ENCODE data around the gene HOXC9. TPM values are rescaled to one million over a fixed set of nuclear protein-coding genes. Genes with fewer than 3 reads are reported as not detected.

The HOXC9 gene
- total and polyA plus RNA-seq, 2 of the 4 experiments (the other 2 are of a cell fraction), result 0.26 TPM; not detected in 1

DNA sequence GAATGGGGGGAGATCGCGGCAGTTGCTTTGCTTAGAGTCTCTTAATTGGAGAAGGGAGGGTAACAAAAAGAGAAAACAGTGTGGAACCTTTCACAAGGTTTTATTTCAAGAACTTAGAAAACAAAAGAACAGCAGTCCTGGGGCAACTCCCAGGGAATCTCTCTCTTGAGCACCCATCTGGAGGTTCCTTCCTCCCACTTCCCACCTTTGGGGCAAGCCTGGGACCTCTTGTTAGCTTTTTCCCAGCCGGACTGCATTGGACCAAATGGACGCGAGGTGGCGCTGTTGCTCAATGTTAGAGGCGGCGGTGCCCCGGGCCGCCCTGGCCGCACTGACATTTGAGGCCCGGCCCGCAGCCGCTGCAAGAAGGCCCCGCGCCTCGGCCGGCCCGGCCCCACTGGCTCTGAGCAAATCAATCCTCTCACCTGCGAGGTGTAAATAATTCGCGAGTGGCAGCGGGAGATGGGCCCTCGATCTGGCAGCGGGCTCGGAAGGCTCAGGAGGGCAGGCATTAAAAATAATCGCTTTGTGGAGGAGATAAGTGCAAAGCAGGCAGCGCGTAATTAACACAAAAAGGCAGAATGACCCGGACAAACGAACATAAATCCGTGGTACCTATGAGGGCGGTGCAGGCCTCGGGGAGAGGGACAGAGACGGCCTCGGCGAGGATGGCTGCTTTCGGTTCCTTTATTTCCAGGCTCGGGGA, 6.0 kb downstream of the HOXC9 start:
- in situ Hi-C loops (cut with MboI; ENCODE audit: low sequenced_read_pairs) (loop anchor here (5.0 kb wide), 1 partner anchor 186 kb away; no protein-coding TSS in a partner anchor), intact Hi-C loops (cut with micrococcal nuclease) (loop anchor here (1.0 to 10.0 kb wide), 5 partner anchors 185 to 353 kb away; no protein-coding TSS in a partner anchor), dilution Hi-C loops (cut with HindIII; ENCODE audit: low sequenced_read_pairs, unreplicated experiment) (no loop called here)
- DNase-seq (peak; percentile 62), ATAC-seq (ENCODE audit: low read depth) (peak; percentile 93)
- ChIA-PET CTCF (interaction anchor here (0.6 to 1.9 kb wide), 7 partner anchors 181 to 200 kb away, joined by 3 to 18 read pairs (median 4); partner anchors contain the start of gene SMUG1), POLR2A (ENCODE audit: unreplicated experiment) (interaction anchor here (0.5 kb wide), 1 partner anchor 155 kb away, joined by 4 read pairs; no protein-coding TSS in a partner anchor)
- Histone ChIP-seq H3K14ac (replicated peaks; ENCODE audit: low read depth, low read length) (no peak overlapping the region), H3K9ac (ENCODE audit: low read depth, low read length) (peak overlapping the region; percentile 42; the same call in 1 of the 2 replicates), H2BK5ac (ENCODE audit: low read depth, low read length, poor library complexity, severe bottlenecking) (no peak overlapping the region), H3K27ac (ENCODE audit: insufficient read depth, low read length) (no peak overlapping the region), H3K4me2 (ENCODE audit: low read depth, low read length) (peak overlapping the region; percentile 64; the same call in 1 of the 2 replicates), H4K5ac (ENCODE audit: low read depth, low read length) (no peak overlapping the region), H3K36me3 (ENCODE audit: control insufficient read depth, insufficient read depth, low read length) (no peaks in the 10 kb centered on the region), H2BK20ac (ENCODE audit: low read depth, low read length) (no peak overlapping the region), H4K20me1 (ENCODE audit: insufficient read depth, low read length) (no peaks in the 10 kb centered on the region), H3K23ac (ENCODE audit: low read depth, low read length) (no peak overlapping the region), H3K4ac (ENCODE audit: low read depth, low read length) (no peak overlapping the region), H3K56ac (ENCODE audit: extremely low read depth, insufficient read depth, low read length) (no peak overlapping the region), H4K8ac (ENCODE audit: low read depth in 2 of 2, low read length in 2 of 2) (no peak overlapping the region), H2AK9ac (replicated peaks; ENCODE audit: low read depth, low read length, poor library complexity) (no peak overlapping the region), H2AFZ (replicated peaks; ENCODE audit: low read length, poor library complexity) (peak overlapping the region; percentile 88), H3K27me3 (ENCODE audit: control insufficient read depth, insufficient read depth, low read length) (peaks cover 90% of the 10 kb centered on the region), H3K4me1 (ENCODE audit: control insufficient read depth, insufficient read depth, low read length) (no peaks in the 10 kb centered on the region), H2AK5ac (ENCODE audit: low read depth, low read length) (no peak overlapping the region), H2BK120ac (ENCODE audit: low read depth, low read length) (no peak overlapping the region), H3K4me3 (ENCODE audit: insufficient read depth, low read depth, low read length) (no peak overlapping the region), H4K91ac (ENCODE audit: insufficient read depth, low read depth, low read length) (no peak overlapping the region), H3K9me1 (ENCODE audit: insufficient read depth, low read length) (no peaks in the 10 kb centered on the region), H3K18ac (ENCODE audit: low read depth, low read length) (no peak overlapping the region), H2BK15ac (ENCODE audit: low read depth, low read length) (no peak overlapping the region), H3K9me3 (ENCODE audit: control insufficient read depth, insufficient read depth, low read length) (no peaks in the 10 kb centered on the region), H3K79me1 (ENCODE audit: low read depth in 1 of 2, low read length in 2 of 2) (no peaks in the 10 kb centered on the region)
- WGBS, 2 experiments (ENCODE audit: extremely low coverage in 2 of 2, insufficient read length in 1 of 2), result 16% methylated on average over 18 of the region's 39 CpGs; no CpG with 5 or more reads in 1 of the 2 experiments
- TF ChIP-seq CHD1 (IDR thresholded peaks at IDR 0.05; ENCODE audit: low read depth, low read length), result no peak
- TF ChIP-seq RAD21 (IDR thresholded peaks at IDR 0.05; ENCODE audit: low read length), result peak; percentile 93
- TF ChIP-seq SMC3 (IDR thresholded peaks at IDR 0.05; ENCODE audit: low read depth, low read length), result peak; percentile 88
- TF ChIP-seq, protein P1, sequence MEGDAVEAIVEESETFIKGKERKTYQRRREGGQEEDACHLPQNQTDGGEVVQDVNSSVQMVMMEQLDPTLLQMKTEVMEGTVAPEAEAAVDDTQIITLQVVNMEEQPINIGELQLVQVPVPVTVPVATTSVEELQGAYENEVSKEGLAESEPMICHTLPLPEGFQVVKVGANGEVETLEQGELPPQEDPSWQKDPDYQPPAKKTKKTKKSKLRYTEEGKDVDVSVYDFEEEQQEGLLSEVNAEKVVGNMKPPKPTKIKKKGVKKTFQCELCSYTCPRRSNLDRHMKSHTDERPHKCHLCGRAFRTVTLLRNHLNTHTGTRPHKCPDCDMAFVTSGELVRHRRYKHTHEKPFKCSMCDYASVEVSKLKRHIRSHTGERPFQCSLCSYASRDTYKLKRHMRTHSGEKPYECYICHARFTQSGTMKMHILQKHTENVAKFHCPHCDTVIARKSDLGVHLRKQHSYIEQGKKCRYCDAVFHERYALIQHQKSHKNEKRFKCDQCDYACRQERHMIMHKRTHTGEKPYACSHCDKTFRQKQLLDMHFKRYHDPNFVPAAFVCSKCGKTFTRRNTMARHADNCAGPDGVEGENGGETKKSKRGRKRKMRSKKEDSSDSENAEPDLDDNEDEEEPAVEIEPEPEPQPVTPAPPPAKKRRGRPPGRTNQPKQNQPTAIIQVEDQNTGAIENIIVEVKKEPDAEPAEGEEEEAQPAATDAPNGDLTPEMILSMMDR (conservative IDR thresholded peaks at IDR 0.05; ENCODE audit: low read depth, low read length), result peak; percentile 95
- BruUV-seq (replicated peaks), result no TSS peak
